HG02884 (cell line): Measurements from ENCODE around the gene VPS35L.

Experiments used
- ATAC-seq: cut with Tn5 transposase; IDR thresholded peaks from one replicate; pipeline ENCODE4 v1.9.1; 2021; ENCODE audit warnings: mild to moderate bottlenecking, moderate library complexity; ENCODE audit not compliant: unreplicated experiment

VPS35L gene

DNA sequence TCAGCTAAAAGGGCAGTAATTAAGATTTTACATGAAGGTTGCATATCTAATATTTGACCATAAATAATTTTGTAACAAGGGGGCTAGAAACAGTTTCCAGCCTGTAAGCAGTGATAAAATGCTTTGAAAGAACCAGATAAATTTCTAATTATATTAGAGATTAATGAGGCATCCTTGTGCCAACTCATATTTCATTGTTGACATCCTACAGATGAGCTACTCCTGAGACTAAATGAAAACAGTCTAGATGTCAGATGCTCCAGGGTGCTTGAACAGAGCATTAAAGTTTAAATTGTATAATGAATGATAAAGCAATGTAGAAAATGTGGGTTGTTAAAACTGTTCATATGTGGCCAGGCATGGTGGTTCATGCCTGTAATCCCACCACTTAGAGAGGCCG, 185.9 kb downstream of the VPS35L start:
- ATAC-seq, result no peak

DNA sequence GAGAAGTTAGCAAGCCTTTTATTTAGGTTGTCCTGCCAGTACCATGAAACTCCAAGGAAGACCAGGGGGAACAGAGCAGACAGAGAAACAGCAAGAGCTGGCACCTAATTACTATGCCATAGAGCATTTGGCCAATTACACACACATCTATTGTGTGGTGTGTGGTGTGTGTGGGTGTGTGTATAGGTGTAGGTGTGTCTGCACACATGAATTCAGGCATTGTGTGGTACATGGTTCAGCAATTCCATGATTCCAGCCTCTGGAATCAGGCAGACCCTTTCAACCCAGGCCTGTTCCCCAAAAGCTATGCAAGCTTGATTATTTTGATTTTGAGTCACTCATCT, 188.3 kb downstream of the VPS35L start:
- no peak for ATAC-seq

DNA sequence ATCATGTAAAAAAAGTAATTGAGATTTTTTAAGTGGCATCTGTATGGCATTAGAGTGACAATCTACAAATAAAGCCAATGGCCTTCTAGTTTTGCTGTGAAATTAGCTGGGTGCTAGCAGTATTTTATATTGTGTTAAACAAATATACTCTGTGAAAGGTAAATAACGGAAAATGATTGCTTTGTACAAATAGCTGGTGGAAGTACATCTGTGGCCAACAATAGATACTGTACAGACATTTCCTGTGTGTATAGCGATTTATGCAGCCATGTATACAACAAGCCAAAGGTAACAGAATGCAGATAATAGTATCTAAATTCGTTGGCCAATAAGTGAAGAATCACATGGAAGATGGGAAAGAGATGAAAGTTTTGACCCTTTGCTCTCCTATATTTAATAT, 189.2 kb downstream of the VPS35L start:
- no peak for ATAC-seq

DNA sequence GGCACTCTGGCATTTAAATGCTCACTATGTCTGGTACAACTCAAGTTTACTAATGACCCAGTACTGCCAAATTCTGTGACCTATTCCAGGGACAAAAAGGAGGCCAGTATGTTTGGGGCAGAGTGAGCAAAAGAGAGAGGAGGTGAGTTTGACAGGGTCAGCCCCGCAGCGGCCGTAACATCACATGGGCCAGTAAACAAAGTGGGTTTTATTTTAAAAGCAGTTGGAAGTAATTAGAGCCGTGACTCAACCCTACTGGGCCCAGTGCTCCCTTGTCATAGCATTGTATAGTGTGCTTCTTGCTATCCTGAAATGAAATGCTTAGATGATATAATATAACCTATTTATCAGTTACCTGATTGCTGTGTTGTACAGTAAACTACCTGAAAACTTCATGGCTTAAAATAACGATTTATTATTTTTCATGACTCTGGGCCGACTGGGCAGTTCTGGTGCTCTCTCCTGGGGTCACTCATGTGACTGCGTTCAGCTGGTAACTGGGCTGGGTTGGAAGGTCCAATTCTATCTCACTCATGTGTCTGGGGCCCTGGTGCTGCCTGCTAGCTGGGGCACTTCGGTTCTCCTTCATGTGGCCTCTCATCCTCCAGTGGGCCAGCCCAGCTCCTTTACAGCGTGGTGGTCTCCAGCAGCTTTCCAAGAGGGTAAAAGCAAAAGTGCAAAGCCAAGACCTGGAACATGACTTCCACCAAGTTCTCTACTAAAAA, 189.9 kb downstream of the VPS35L start:
- no peak for ATAC-seq

DNA sequence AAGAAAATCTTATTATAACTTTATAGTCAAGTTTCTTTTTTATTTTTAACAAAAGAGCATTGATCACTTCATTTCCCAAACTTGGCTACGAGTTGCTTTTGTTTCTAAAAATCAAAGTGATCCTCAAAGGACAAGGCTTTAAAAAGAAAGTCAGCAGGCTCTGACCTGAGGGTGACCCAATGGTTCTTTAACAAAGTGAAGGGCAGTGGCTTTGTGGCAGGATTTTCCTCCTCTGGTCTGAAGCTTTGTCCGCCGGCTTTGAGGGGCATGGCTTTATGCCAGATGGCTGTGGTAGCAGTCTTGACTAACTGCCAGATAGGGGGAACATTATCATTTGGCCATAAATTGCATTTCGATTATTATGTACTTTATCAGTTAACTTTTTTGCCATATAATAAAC, 191.1 kb downstream of the VPS35L start:
- ATAC-seq, result no peak

DNA sequence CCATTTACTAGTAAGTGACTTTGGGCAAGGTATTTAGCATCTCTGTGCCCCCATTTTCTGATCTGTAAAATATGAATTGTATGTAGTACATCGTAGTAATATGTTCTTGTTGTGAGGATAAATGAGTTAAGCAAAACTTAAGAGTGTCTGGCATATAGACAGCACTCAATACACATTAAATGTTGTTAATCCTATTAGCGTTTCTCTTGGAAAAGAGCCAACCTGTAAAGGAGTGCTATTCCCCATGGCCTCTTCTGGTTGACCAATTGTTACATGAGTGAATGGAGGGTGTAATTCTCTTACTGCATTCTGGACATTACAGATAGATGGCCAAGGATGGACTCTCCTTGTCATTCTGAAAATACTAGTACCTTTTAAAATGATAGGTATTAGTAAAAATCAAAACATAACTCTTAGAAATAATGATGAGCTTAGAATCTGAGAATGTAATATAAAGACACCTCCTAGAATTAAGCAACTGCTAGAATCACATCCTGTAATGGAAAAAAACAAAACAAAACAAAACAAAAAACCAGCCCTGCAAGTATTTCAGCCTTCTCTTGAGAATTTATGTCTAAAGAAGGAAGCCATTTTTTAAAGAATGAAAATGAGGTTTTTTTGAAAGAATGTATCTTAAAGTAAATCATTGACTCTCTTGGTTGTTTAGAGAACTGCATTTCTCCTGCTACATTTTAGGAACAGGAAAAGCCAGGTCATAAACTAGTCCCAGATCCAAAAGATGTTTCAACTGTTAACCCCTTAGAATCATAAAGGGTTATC, 193.1 kb downstream of the VPS35L start:
- no peak for ATAC-seq

DNA sequence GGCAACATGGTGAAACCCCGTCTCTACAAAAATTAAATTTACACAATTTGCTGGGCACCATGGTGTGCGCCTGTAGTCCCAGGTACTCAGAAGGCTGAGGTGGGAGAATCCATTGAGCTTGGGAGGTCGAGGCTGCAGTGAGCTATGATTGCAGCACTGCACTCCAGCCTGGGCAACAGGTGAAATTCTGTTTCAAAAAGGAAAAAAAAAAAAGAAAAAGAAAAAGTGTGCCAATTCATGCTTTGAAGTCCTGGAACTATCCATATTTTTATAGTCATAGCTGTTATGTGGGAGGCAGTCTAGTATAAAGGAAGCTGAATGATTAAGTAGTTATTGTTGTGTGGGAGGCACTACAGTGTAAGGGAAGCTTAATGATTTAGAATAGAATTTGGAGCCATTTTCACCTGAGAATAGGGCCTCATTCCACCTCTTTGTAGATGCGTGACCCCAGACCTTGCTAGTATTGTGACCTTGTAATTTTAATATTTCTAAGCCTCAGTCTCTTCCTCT, 194.1 kb downstream of the VPS35L start:
- no peak for ATAC-seq
